GM12878 (cell line): ENCODE measurements around the gene TMEM163.

ENCODE experiments used
- BRCA1 ChIP-seq: IDR thresholded peaks from 2 replicates; pipeline ENCODE4 v1.6.1; 2011; ENCODE audit warnings: low read depth, low read length, improper control_type of control experiment
- CTCF ChIP-seq, 3 experiments: IDR thresholded peaks in 2 of 3; conservative IDR thresholded peaks in 1 of 3; 2 replicates each; pipeline ENCODE4 v1.5.1; 2011; ENCODE audit warnings: low read depth in 3 of 3, low read length in 3 of 3, mild to moderate bottlenecking in 3 of 3, control low read depth in 2 of 3, moderate library complexity in 2 of 3, inconsistent platforms in 1 of 3, mixed read lengths in 1 of 3; ENCODE audit not compliant: control insufficient read depth in 2 of 3, insufficient read depth in 1 of 3; ENCODE audit errors: extremely low read depth in 1 of 3
- HDAC6 ChIP-seq: fragments of 200-600 bp; sonication (generic); IDR thresholded peaks from one replicate; pipeline ENCODE4 v1.8.0; 2017; ENCODE audit warnings: antibody characterized with exemption; ENCODE audit not compliant: unreplicated experiment
- JUNB ChIP-seq: IDR thresholded peaks from 2 replicates; pipeline ENCODE4 v1.6.1; 2016; ENCODE audit warnings: antibody characterized with exemption, mild to moderate bottlenecking
- MXI1 ChIP-seq: fragments of 150-350 bp; IDR thresholded peaks from 2 replicates; pipeline ENCODE4 v1.6.1; 2011; ENCODE audit warnings: low read depth, mild to moderate bottlenecking, inconsistent platforms, low read length, improper control_type of control experiment
- MYC ChIP-seq: IDR thresholded peaks from 2 replicates; pipeline ENCODE4 v1.6.1; 2011; ENCODE audit warnings: mild to moderate bottlenecking, low read length, moderate library complexity, inconsistent platforms; ENCODE audit not compliant: insufficient read depth, insufficient replicate concordance, insufficient read length, severe bottlenecking
- POLR2A ChIP-seq: IDR thresholded peaks from 2 replicates; pipeline ENCODE4 v1.6.1; 2011; ENCODE audit warnings: low read depth, mild to moderate bottlenecking, low read length
- POLR2AphosphoS2 ChIP-seq: IDR thresholded peaks from 2 replicates; pipeline ENCODE4 v1.6.1; 2011; ENCODE audit warnings: low read depth, mild to moderate bottlenecking, low read length, improper control_type of control experiment, moderate library complexity
- RAD21 ChIP-seq: IDR thresholded peaks from 2 replicates; pipeline ENCODE4 v1.6.1; 2011; ENCODE audit warnings: mild to moderate bottlenecking, low read depth, low read length, moderate library complexity; ENCODE audit not compliant: insufficient read depth

GRCh38 chr2:134660626-134661402 lies 58.0 kb downstream of the TMEM163 start:
- TF ChIP-seq POLR2A (no peak), CTCF (IDR thresholded peaks at IDR 0.05 in 2 of 3, conservative IDR thresholded peaks at IDR 0.05 in 1 of 3; ENCODE audit: control insufficient read depth in 2 of 3, extremely low read depth in 1 of 3, insufficient read depth in 1 of 3, low read depth in 3 of 3, low read length in 3 of 3) (no peak), MXI1 (no peak), HDAC6 (no peak), RAD21 (no peak), POLR2AphosphoS2 (no peak), MYC (no peak), JUNB (no peak), BRCA1 (no peak)
